ENCODE measurements around the gene XNDC1N.

XNDC1N gene

GRCh38 chr11:71927820-71928736, at the start of gene XNDC1N:
Gene XNDC1N (minus strand): TSS chr11:71928594. CDS start chr11:71923353, 5,241 bp downstream.
- peak; percentile 40 to 54 for DNase-seq (ENCODE audit: low read depth in 2 of 2)

- DNase-seq (ENCODE audit: low read depth in 2 of 2): peak in 1 of 2 experiments; percentile 38
Measured at GRCh38 chr11:71977743-71978418, 49.5 kb upstream of the XNDC1N start.

GRCh38 chr11:71977090-71977489, 48.7 kb upstream of the XNDC1N start:
- DNase-seq (ENCODE audit: low read depth in 2 of 2): no peak

- no peak for DNase-seq (ENCODE audit: low read depth in 2 of 2)
Measured at GRCh38 chr11:71976551-71976950, 48.2 kb upstream of the XNDC1N start.

- no peak for DNase-seq (ENCODE audit: low read depth in 2 of 2)
Measured at GRCh38 chr11:71971680-71972079, 43.3 kb upstream of the XNDC1N start.

GRCh38 chr11:71964641-71965040, 36.2 kb upstream of the XNDC1N start:
- no peak for DNase-seq (ENCODE audit: low read depth in 2 of 2)

- DNase-seq (ENCODE audit: low read depth in 2 of 2): no peak
Measured at GRCh38 chr11:71963468-71963867, 35.1 kb upstream of the XNDC1N start.

GRCh38 chr11:71962428-71963038, 34.1 kb upstream of the XNDC1N start:
- no peak for DNase-seq (ENCODE audit: low read depth in 2 of 2)

- no peak for DNase-seq (ENCODE audit: low read depth in 2 of 2)
Measured at GRCh38 chr11:71955898-71956456, 27.6 kb upstream of the XNDC1N start.

GRCh38 chr11:71951741-71952310, 23.4 kb upstream of the XNDC1N start:
- DNase-seq (ENCODE audit: low read depth in 2 of 2): no peak

- no peak for DNase-seq (ENCODE audit: low read depth in 2 of 2)
Measured at GRCh38 chr11:71949034-71949433, 20.6 kb upstream of the XNDC1N start.

GRCh38 chr11:71948314-71949027, 20.1 kb upstream of the XNDC1N start:
- no peak for DNase-seq (ENCODE audit: low read depth in 2 of 2)

- DNase-seq (ENCODE audit: low read depth in 2 of 2): no peak
Measured at GRCh38 chr11:71947498-71947897, 19.1 kb upstream of the XNDC1N start.

- no peak for DNase-seq (ENCODE audit: low read depth in 2 of 2)
Measured at GRCh38 chr11:71946144-71946571, 17.8 kb upstream of the XNDC1N start.

- no peak for DNase-seq (ENCODE audit: low read depth in 2 of 2)
Measured at GRCh38 chr11:71940561-71941219, 12.3 kb upstream of the XNDC1N start.

- no peak for DNase-seq (ENCODE audit: low read depth in 2 of 2)
Measured at GRCh38 chr11:71937826-71938225, 9.4 kb upstream of the XNDC1N start.

GRCh38 chr11:71936825-71937224, 8.4 kb upstream of the XNDC1N start:
- no peak for DNase-seq (ENCODE audit: low read depth in 2 of 2)

- DNase-seq (ENCODE audit: low read depth in 2 of 2): no peak
Measured at GRCh38 chr11:71935338-71935925, 7.0 kb upstream of the XNDC1N start.

- DNase-seq (ENCODE audit: low read depth in 2 of 2): no peak
Measured at GRCh38 chr11:71934213-71934612, 5.8 kb upstream of the XNDC1N start.
